H9 (cell line): ENCODE data around the gene GUCA1C. TPM values are rescaled to one million over a fixed set of nuclear protein-coding genes. Genes with fewer than 3 reads are reported as not detected.

Experiments
- DNase-seq: peaks from one replicate; pipeline ENCODE4 v3.0.0-alpha.2; 2017
- H2AFZ ChIP-seq: one replicate; pipeline ENCODE4 v1.6.1; 2013; ENCODE audit warnings: mild to moderate bottlenecking, low read length, control low read depth, moderate library complexity
- H2AK5ac ChIP-seq: 2 replicates; pipeline ENCODE4 v1.6.1; 2013; ENCODE audit warnings: low read length, control low read depth, mixed read lengths; ENCODE audit not compliant: insufficient read length
- H2BK120ac ChIP-seq: one replicate; pipeline ENCODE4 v1.6.1; 2013; ENCODE audit warnings: low read depth, mild to moderate bottlenecking, low read length, control low read depth, inconsistent platforms; ENCODE audit not compliant: poor library complexity, severe bottlenecking
- H2BK12ac ChIP-seq: 2 replicates; pipeline ENCODE4 v1.6.1; 2013; ENCODE audit warnings: low read length, control low read depth, mixed read lengths, low read depth; ENCODE audit not compliant: insufficient read length
- H2BK15ac ChIP-seq: 2 replicates; pipeline ENCODE4 v1.6.1; 2013; ENCODE audit warnings: low read depth, low read length, control low read depth
- H2BK20ac ChIP-seq: one replicate; pipeline ENCODE4 v1.6.1; 2013; ENCODE audit warnings: low read depth, mild to moderate bottlenecking, low read length, control low read depth, inconsistent platforms; ENCODE audit not compliant: poor library complexity, severe bottlenecking
- H2BK5ac ChIP-seq: 2 replicates; pipeline ENCODE4 v1.6.1; 2013; ENCODE audit warnings: low read length, control low read depth, mixed read lengths; ENCODE audit not compliant: insufficient read length
- H3K14ac ChIP-seq: 2 replicates; pipeline ENCODE4 v1.6.1; 2013; ENCODE audit warnings: low read length, control low read depth; ENCODE audit not compliant: insufficient read depth
- H3K18ac ChIP-seq: 2 replicates; pipeline ENCODE4 v1.6.1; 2013; ENCODE audit warnings: low read depth, mild to moderate bottlenecking, mixed read lengths, low read length, control low read depth; ENCODE audit not compliant: insufficient read length
- H3K23ac ChIP-seq: 2 replicates; pipeline ENCODE4 v1.6.1; 2013; ENCODE audit warnings: low read length, control low read depth, mixed read lengths, low read depth; ENCODE audit not compliant: insufficient read length
- H3K23me2 ChIP-seq: 2 replicates; pipeline ENCODE4 v1.6.1; 2013; ENCODE audit warnings: low read depth, mild to moderate bottlenecking, mixed read lengths, low read length, control low read depth; ENCODE audit not compliant: insufficient read length, poor library complexity, severe bottlenecking
- H3K27ac ChIP-seq: 2 replicates; pipeline ENCODE4 v1.5.1; 2013; ENCODE audit warnings: low read length, control low read depth, mixed read lengths, low read depth; ENCODE audit not compliant: insufficient read length
- H3K27me3 ChIP-seq: 2 replicates; pipeline ENCODE4 v1.6.1; 2013; ENCODE audit warnings: low read length, control low read depth, inconsistent platforms; ENCODE audit not compliant: insufficient read depth
- H3K4ac ChIP-seq: 2 replicates; pipeline ENCODE4 v1.6.1; 2013; ENCODE audit warnings: low read depth, mild to moderate bottlenecking, control low read depth, inconsistent platforms, low read length, moderate library complexity
- H3K4me1 ChIP-seq: 2 replicates; pipeline ENCODE4 v1.6.1; 2013; ENCODE audit warnings: low read length, control low read depth, inconsistent platforms; ENCODE audit not compliant: insufficient read depth
- H3K4me2 ChIP-seq: 2 replicates; pipeline ENCODE4 v1.6.1; 2013; ENCODE audit warnings: low read length, control low read depth, mixed read lengths; ENCODE audit not compliant: insufficient read length, insufficient read depth
- H3K56ac ChIP-seq: 2 replicates; pipeline ENCODE4 v1.6.1; 2013; ENCODE audit warnings: low read depth, mild to moderate bottlenecking, mixed read lengths, low read length, control low read depth; ENCODE audit not compliant: insufficient read length
- H3K79me1 ChIP-seq: 2 replicates; pipeline ENCODE4 v1.6.1; 2013; ENCODE audit warnings: low read depth, mild to moderate bottlenecking, moderate library complexity, low read length, control low read depth, inconsistent platforms; ENCODE audit not compliant: insufficient read depth, poor library complexity, severe bottlenecking
- H3K79me2 ChIP-seq: 2 replicates; pipeline ENCODE4 v1.6.1; 2013; ENCODE audit warnings: low read length, control low read depth, inconsistent platforms; ENCODE audit not compliant: insufficient read depth
- H3K9ac ChIP-seq: 2 replicates; pipeline ENCODE4 v1.6.1; 2013; ENCODE audit warnings: low read length, control low read depth, mixed read lengths; ENCODE audit not compliant: insufficient read length; ENCODE audit errors: extremely low read depth
- H3K9me3 ChIP-seq: one replicate; pipeline ENCODE4 v1.6.1; 2013; ENCODE audit warnings: low read depth, low read length, inconsistent platforms; ENCODE audit not compliant: control insufficient read depth
- H3T11ph ChIP-seq: one replicate; pipeline ENCODE4 v1.6.1; 2013; ENCODE audit warnings: mild to moderate bottlenecking, low read length, control low read depth, inconsistent platforms
- H4K20me1 ChIP-seq: one replicate; pipeline ENCODE4 v1.6.1; 2013; ENCODE audit not compliant: control insufficient read depth, insufficient read length, insufficient read depth
- H4K5ac ChIP-seq: 2 replicates; pipeline ENCODE4 v1.6.1; 2013; ENCODE audit warnings: low read depth, mild to moderate bottlenecking, mixed read lengths, low read length, control low read depth; ENCODE audit not compliant: insufficient read length
- H4K8ac ChIP-seq: replicated peaks from 2 replicates; pipeline ENCODE4 v1.6.1; 2013; ENCODE audit warnings: low read length, control low read depth, mixed read lengths, low read depth; ENCODE audit not compliant: insufficient read length
- H4K91ac ChIP-seq: 2 replicates; pipeline ENCODE4 v1.6.1; 2013; ENCODE audit warnings: low read depth, mild to moderate bottlenecking, moderate library complexity, mixed read lengths, low read length, control low read depth; ENCODE audit not compliant: insufficient read length
- H3K27ac Mint-ChIP-seq, 3 experiments: 2 replicates in 2 of 3; 3 replicates in 1 of 3; pipeline ENCODE4 v1.8.0; 2020 to 2021; ENCODE audit warnings: mixed read lengths in 3 of 3, mild to moderate bottlenecking in 1 of 3, moderate library complexity in 1 of 3
- H3K27me3 Mint-ChIP-seq: 2 replicates; pipeline ENCODE4 v1.8.0; 2021; ENCODE audit warnings: low read depth, mild to moderate bottlenecking, moderate library complexity, mixed read lengths
- H3K36me3 Mint-ChIP-seq, 3 experiments: 2 replicates in 2 of 3; 3 replicates in 1 of 3; pipeline ENCODE4 v1.8.0; 2020 to 2021; ENCODE audit warnings: low read depth in 3 of 3, mixed read lengths in 3 of 3; ENCODE audit not compliant: insufficient read depth in 1 of 3
- H3K4me1 Mint-ChIP-seq, 2 experiments: 2 replicates each; pipeline ENCODE4 v1.8.0; 2020; ENCODE audit warnings: mixed read lengths in 2 of 2
- H3K4me3 Mint-ChIP-seq, 2 experiments: 2 replicates in 1 of 2; 3 replicates in 1 of 2; pipeline ENCODE4 v1.8.0; 2020 to 2021; ENCODE audit warnings: mild to moderate bottlenecking in 2 of 2, mixed read lengths in 2 of 2, moderate library complexity in 1 of 2
- H3K9me3 Mint-ChIP-seq, 2 experiments: 2 replicates in 1 of 2; 3 replicates in 1 of 2; pipeline ENCODE4 v1.8.0; 2020; ENCODE audit warnings: mild to moderate bottlenecking in 2 of 2, mixed read lengths in 2 of 2, moderate library complexity in 1 of 2
- WGBS: extraction: QIAGEN DNeasy Blood & Tissue Kit; methylation state at CpG from one replicate; pipeline ENCODE4 v1.1.7; 2013; ENCODE audit warnings: missing lambda C conversion rate, low lambda C conversion rate, mixed read lengths; ENCODE audit not compliant: insufficient read length; ENCODE audit errors: extremely low coverage; 5-methylcytosine and 5-hydroxymethylcytosine counted together
- total RNA-seq: library from RNA; stranded (reverse); gene quantifications from 2 replicates; pipeline ENCODE4 v1.2.1, GENCODE V29; 2021
- TF ChIP-seq, protein P1 (sequence below): fragments of 200-600 bp; sonication (generic); conservative IDR thresholded peaks from 3 replicates; pipeline ENCODE4 v1.8.0; 2021; ENCODE audit warnings: antibody characterized with exemption, mild to moderate bottlenecking

Gene GUCA1C
- total RNA-seq, 1 experiment from 2014 or later, result not detected

DNA sequence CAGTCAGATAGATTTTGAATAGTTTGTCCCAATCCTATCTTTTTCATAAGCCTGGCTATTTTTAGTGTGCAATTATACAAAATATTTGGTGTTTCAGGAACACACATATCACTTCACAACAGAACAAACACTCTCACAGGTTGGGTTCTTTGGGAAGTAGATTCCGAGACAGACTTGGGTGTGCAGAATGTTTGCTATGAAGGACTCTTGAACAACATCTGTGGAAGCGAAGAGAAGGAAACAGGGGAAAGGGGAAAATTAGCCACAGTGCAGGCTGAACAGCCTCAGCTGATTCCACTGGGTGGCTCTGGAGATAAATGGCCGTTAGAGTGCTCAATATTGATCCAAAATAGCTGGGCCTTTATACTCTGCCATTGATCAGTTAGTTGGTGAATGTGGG lies 61.8 kb downstream of the GUCA1C start:
- Histone ChIP-seq H2BK5ac (no peak overlapping the region), H2BK12ac (no peak overlapping the region), H2BK120ac (no peak overlapping the region), H3K27ac (no peak overlapping the region), H4K5ac (no peak overlapping the region), H3K14ac (no peak overlapping the region), H2AFZ (no peak overlapping the region), H3K4me2 (no peak overlapping the region), H3K79me2 (no peaks in the 10 kb centered on the region), H3K27me3 (no peaks in the 10 kb centered on the region), H3K18ac (no peak overlapping the region), H3K79me1 (no peaks in the 10 kb centered on the region), H4K20me1 (no peaks in the 10 kb centered on the region), H3K23ac (no peak overlapping the region), H3K9me3 (no peaks in the 10 kb centered on the region), H2BK20ac (no peak overlapping the region), H3K4ac (no peak overlapping the region), H3K4me1 (peaks cover 3% of the 10 kb centered on the region), H3K23me2 (no peaks in the 10 kb centered on the region), H2BK15ac (no peak overlapping the region), H3K56ac (no peak overlapping the region), H4K8ac (no peak overlapping the region), H3T11ph (no peak overlapping the region), H2AK5ac (no peak overlapping the region), H4K91ac (no peak overlapping the region), H3K9ac (no peak overlapping the region)
- TF ChIP-seq, protein P1, sequence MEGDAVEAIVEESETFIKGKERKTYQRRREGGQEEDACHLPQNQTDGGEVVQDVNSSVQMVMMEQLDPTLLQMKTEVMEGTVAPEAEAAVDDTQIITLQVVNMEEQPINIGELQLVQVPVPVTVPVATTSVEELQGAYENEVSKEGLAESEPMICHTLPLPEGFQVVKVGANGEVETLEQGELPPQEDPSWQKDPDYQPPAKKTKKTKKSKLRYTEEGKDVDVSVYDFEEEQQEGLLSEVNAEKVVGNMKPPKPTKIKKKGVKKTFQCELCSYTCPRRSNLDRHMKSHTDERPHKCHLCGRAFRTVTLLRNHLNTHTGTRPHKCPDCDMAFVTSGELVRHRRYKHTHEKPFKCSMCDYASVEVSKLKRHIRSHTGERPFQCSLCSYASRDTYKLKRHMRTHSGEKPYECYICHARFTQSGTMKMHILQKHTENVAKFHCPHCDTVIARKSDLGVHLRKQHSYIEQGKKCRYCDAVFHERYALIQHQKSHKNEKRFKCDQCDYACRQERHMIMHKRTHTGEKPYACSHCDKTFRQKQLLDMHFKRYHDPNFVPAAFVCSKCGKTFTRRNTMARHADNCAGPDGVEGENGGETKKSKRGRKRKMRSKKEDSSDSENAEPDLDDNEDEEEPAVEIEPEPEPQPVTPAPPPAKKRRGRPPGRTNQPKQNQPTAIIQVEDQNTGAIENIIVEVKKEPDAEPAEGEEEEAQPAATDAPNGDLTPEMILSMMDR, result no peak
- no CpG with 5 or more reads among the region's 3 CpGs for WGBS
- Mint-ChIP-seq H3K4me1 (peaks cover 10 to 13% of the 10 kb centered on the region in 2 experiments), H3K27me3 (no peaks in the 10 kb centered on the region), H3K4me3 (no peak overlapping the region), H3K36me3 (no peaks in the 10 kb centered on the region), H3K27ac (no peak overlapping the region; a peak in 1 of 7 replicates), H3K9me3 (no peaks in the 10 kb centered on the region)
- no peak for DNase-seq
